VCaP (cell line): Measurements from ENCODE around the gene SNW1.
"Not testable (repeated sequence)": the region's sequence is repeated elsewhere in the genome, so short reads cannot be mapped to it uniquely, and the experiment has no call there.

Experiments used
- H3K27ac ChIP-seq: fragments of 450-650 bp; 2 replicates; pipeline ENCODE4 v1.5.1; 2017
- CTCF ChIP-seq: fragments of 450-650 bp; conservative IDR thresholded peaks from 2 replicates; pipeline ENCODE4 v1.5.1; 2017; ENCODE audit warnings: mild to moderate bottlenecking, moderate library complexity

The SNW1 gene

GRCh38 chr14:77794357-77794756 lies 33.4 kb upstream of the SNW1 start:
- H3K27ac ChIP-seq, result no peak overlapping the region
- TF ChIP-seq CTCF, result no peak

GRCh38 chr14:77793255-77793654 lies 32.3 kb upstream of the SNW1 start:
- H3K27ac ChIP-seq, result not testable (repeated sequence)

- no peak for TF ChIP-seq CTCF
- H3K27ac ChIP-seq, result no peak overlapping the region
These were observed 30.3 kb upstream of the SNW1 start for GRCh38 chr14:77791225-77791600.

GRCh38 chr14:77790566-77791224 lies 29.7 kb upstream of the SNW1 start:
- no peak for TF ChIP-seq CTCF
- no peak overlapping the region for H3K27ac ChIP-seq

GRCh38 chr14:77786148-77786547 lies 25.2 kb upstream of the SNW1 start:
- TF ChIP-seq CTCF, result no peak
- H3K27ac ChIP-seq, result no peak overlapping the region

- no peak for TF ChIP-seq CTCF
These were observed 21.2 kb upstream of the SNW1 start for GRCh38 chr14:77782202-77782601.

GRCh38 chr14:77773966-77774365 lies 13.0 kb upstream of the SNW1 start:
- H3K27ac ChIP-seq, result not testable (repeated sequence)

More at GRCh38 chr14:77782202-77782601, 21.2 kb upstream of the SNW1 start:
- H3K27ac ChIP-seq, result no peak overlapping the region

- not testable (repeated sequence) for H3K27ac ChIP-seq
These were observed 7.6 kb upstream of the SNW1 start for GRCh38 chr14:77768442-77769069.

- TF ChIP-seq CTCF, result no peak
These were observed 3.0 kb upstream of the SNW1 start for GRCh38 chr14:77763978-77764377.

More at GRCh38 chr14:77763978-77764377, 3.0 kb upstream of the SNW1 start:
- H3K27ac ChIP-seq, result no peak overlapping the region
